Measurements from ENCODE around the gene PLA2G4A.
A peak's percentile ranks its signal among the peaks of the same experiment; 100 is the strongest.

Gene PLA2G4A

GRCh38 chr1:186842547-186842946 is 13.8 kb downstream of the PLA2G4A start:
- FAIRE-seq, result no peak
- no peak for DNase-seq (ENCODE audit: insufficient read length, low spot score)
- no peak for TF ChIP-seq POLR2A (IDR thresholded peaks at IDR 0.05; ENCODE audit: low read depth, low read length)

DNA sequence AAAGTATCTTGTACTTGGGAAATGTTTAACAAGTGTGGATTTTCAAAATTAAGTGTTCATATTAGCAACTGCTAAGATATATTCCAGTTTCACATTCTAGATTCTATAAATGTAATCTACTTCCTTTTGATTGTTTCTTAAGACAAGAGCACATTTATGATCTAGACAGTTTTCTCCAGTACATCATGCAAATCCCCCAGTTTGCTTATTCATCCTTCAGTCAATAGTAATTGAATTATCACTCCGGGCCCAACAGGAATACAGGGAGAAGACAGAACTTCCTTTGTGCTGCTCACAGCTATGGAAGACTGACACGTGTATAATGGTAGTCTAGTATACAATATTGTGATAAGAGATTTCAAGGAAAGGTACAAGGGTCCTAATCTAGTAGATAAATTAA is 14.5 kb downstream of the PLA2G4A start:
- no peak for DNase-seq (ENCODE audit: insufficient read length, low spot score)
- no peak for FAIRE-seq
- no peak for TF ChIP-seq POLR2A (IDR thresholded peaks at IDR 0.05; ENCODE audit: low read depth, low read length)

- no peak for FAIRE-seq
Measured at GRCh38 chr1:186843931-186844330, 15.2 kb downstream of the PLA2G4A start.

GRCh38 chr1:186845576-186846210 is 16.9 kb downstream of the PLA2G4A start:
- FAIRE-seq, result no peak
- no peak for DNase-seq (ENCODE audit: insufficient read length, low spot score)
- TF ChIP-seq POLR2A (IDR thresholded peaks at IDR 0.05; ENCODE audit: low read depth, low read length), result no peak

More at GRCh38 chr1:186843931-186844330, 15.2 kb downstream of the PLA2G4A start:
- TF ChIP-seq POLR2A (IDR thresholded peaks at IDR 0.05; ENCODE audit: low read depth, low read length), result no peak
- no peak for DNase-seq (ENCODE audit: insufficient read length, low spot score)

DNA sequence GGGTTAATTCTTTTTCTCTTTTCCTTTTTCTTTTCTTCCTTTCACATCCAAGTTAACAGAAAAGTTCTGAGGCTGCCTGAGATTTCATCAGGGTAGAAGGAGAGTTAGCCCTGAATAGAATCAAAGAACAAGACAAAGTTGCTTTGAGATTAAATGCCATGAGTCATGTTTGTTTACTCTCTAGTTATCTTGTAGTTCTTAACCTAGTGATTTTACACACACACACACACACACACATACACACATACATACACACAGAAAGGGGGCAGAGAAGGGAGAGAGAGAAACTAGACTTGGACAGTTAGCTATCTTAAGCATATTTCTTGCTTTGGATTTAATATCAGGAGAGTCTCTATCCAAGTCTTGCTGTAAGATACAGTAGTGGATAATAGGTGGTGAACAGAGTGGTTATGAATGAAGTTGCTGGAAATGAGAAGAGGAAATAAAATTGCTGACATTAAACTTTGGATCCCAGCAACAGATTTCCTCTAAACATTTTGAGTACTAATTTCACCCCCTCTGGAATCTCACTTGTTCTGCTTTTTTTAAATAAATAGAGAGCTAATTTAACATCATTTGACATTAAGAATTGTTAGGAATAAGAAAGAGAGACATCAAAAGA is 19.9 kb downstream of the PLA2G4A start:
- DNase-seq (ENCODE audit: insufficient read length, low spot score), result no peak
- TF ChIP-seq POLR2A (IDR thresholded peaks at IDR 0.05; ENCODE audit: low read depth, low read length), result no peak
- no peak for FAIRE-seq

- TF ChIP-seq POLR2A (IDR thresholded peaks at IDR 0.05; ENCODE audit: low read depth, low read length), result no peak
- DNase-seq (ENCODE audit: insufficient read length, low spot score) (no peak), FAIRE-seq (no peak)
Measured at GRCh38 chr1:186849271-186849671, 20.5 kb downstream of the PLA2G4A start.

GRCh38 chr1:186849826-186850225 is 21.1 kb downstream of the PLA2G4A start:
- DNase-seq (ENCODE audit: insufficient read length, low spot score) (no peak), FAIRE-seq (no peak)

GRCh38 chr1:186854102-186854501 is 25.4 kb downstream of the PLA2G4A start:
- TF ChIP-seq POLR2A (IDR thresholded peaks at IDR 0.05; ENCODE audit: low read depth, low read length), result no peak
- DNase-seq (ENCODE audit: insufficient read length, low spot score) (no peak), FAIRE-seq (no peak)

More at GRCh38 chr1:186849826-186850225, 21.1 kb downstream of the PLA2G4A start:
- no peak for TF ChIP-seq POLR2A (IDR thresholded peaks at IDR 0.05; ENCODE audit: low read depth, low read length)

DNA sequence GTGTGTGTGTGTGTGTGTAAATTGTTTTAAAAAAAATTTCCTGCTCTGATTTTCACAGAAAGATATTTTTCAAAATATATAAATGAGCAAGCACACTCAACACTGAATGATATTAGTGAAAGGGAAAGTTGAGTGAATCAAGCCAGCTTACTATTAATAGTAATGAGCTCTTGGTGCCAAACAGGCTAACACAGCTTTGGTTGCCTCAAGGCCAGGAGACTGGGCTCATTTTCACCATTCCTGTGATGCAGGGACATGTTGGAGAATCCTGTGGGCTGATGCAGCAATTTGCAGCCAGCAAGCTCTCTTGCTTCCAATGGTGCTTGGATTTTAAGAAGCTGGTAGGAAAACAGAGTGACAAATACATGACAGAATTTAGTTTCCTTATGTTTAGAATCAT is 30.2 kb downstream of the PLA2G4A start:
- FAIRE-seq (no peak), DNase-seq (ENCODE audit: insufficient read length, low spot score) (no peak)
- no peak for TF ChIP-seq POLR2A (IDR thresholded peaks at IDR 0.05; ENCODE audit: low read depth, low read length)

- no peak for DNase-seq (ENCODE audit: insufficient read length, low spot score)
- no peak for FAIRE-seq
- TF ChIP-seq POLR2A (IDR thresholded peaks at IDR 0.05; ENCODE audit: low read depth, low read length), result no peak
Measured at GRCh38 chr1:186859995-186860394, 31.2 kb downstream of the PLA2G4A start.

GRCh38 chr1:186864296-186864695 is 35.5 kb downstream of the PLA2G4A start:
- no peak for TF ChIP-seq POLR2A (IDR thresholded peaks at IDR 0.05; ENCODE audit: low read depth, low read length)
- DNase-seq (ENCODE audit: insufficient read length, low spot score) (no peak), FAIRE-seq (no peak)

DNA sequence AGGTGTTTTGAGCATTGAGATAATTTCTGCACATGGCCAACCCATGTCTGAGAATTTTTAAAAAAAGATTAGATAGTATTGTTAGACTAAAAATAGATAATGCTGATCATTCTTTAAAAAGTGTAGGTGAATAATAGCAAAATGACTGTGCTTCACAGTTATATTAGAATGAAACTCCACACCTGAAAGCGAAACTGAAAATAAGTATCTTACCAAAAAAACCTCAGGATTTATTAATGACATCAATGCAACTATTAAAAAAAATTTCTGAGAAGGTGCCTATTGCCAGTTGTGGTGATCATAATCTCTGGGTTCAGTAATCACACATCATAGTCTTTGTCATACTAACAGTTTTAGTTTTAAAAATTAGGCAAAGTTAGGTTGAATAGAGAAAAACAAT is 36.5 kb downstream of the PLA2G4A start:
- FAIRE-seq (no peak), DNase-seq (ENCODE audit: insufficient read length, low spot score) (no peak)
- TF ChIP-seq POLR2A (IDR thresholded peaks at IDR 0.05; ENCODE audit: low read depth, low read length), result no peak

DNA sequence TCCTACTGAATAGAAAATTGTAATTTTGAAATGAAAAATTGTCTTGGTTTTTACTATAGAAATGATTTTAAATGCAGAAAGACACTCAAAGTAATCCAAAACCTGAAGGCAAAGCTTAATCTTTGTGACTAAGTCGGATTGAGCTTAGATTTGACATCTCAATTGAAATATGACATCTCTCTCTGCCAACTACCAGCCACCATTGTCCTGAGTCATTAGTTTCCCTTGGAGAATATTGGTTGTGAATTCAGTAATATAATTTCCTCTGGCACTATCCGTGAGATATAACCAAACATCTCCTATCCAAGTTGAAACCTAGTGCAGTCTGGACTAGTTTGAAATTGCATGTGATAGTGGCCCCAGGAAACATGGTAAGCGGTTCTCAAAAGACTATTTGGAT is 37.1 kb downstream of the PLA2G4A start:
- no peak for DNase-seq (ENCODE audit: insufficient read length, low spot score)
- peak; percentile 6 for FAIRE-seq
- no peak for TF ChIP-seq POLR2A (IDR thresholded peaks at IDR 0.05; ENCODE audit: low read depth, low read length)

GRCh38 chr1:186869526-186870228 is 40.9 kb downstream of the PLA2G4A start:
- TF ChIP-seq POLR2A (IDR thresholded peaks at IDR 0.05; ENCODE audit: low read depth, low read length), result no peak
- FAIRE-seq (no peak), DNase-seq (ENCODE audit: insufficient read length, low spot score) (no peak)

GRCh38 chr1:186871784-186872183 is 43.0 kb downstream of the PLA2G4A start:
- no peak for TF ChIP-seq POLR2A (IDR thresholded peaks at IDR 0.05; ENCODE audit: low read depth, low read length)
- no peak for FAIRE-seq
- DNase-seq (ENCODE audit: insufficient read length, low spot score), result no peak

Measured in H54 (cell line).